GM19455 (cell line): ENCODE data around the gene RPRD1B.

Experiments
- ATAC-seq: cut with Tn5 transposase; IDR thresholded peaks from one replicate; pipeline ENCODE4 v1.9.1; 2021; ENCODE audit not compliant: unreplicated experiment

RPRD1B gene

GRCh38 chr20:38134427-38135270 is 101.1 kb downstream of the RPRD1B start:
- no peak for ATAC-seq

GRCh38 chr20:38135271-38135650 is 101.7 kb downstream of the RPRD1B start:
- no peak for ATAC-seq

- no peak for ATAC-seq
Observed at GRCh38 chr20:38135651-38136420, 102.3 kb downstream of the RPRD1B start.

- no peak for ATAC-seq
Observed at GRCh38 chr20:38136421-38137245, 103.1 kb downstream of the RPRD1B start.

- ATAC-seq, result no peak
Observed at GRCh38 chr20:38137441-38138037, 104.0 kb downstream of the RPRD1B start.

- ATAC-seq, result no peak
Observed at GRCh38 chr20:38138086-38138778, 104.7 kb downstream of the RPRD1B start.

- no peak for ATAC-seq
Observed at GRCh38 chr20:38139156-38139912, 105.8 kb downstream of the RPRD1B start.

- ATAC-seq, result no peak
Observed at GRCh38 chr20:38139977-38140753, 106.6 kb downstream of the RPRD1B start.

- no peak for ATAC-seq
Observed at GRCh38 chr20:38141204-38141888, 107.8 kb downstream of the RPRD1B start.
